Measurements from ENCODE around the gene CHRNB4. TPM values are rescaled to one million over a fixed set of nuclear protein-coding genes. Genes with fewer than 3 reads are reported as not detected.

The CHRNB4 gene
- total and polyA plus RNA-seq, 2 of the 8 experiments (the other 6 are each of a cell fraction or from before 2014, with no cell fraction given): 2.4 to 4.5 TPM

DNA sequence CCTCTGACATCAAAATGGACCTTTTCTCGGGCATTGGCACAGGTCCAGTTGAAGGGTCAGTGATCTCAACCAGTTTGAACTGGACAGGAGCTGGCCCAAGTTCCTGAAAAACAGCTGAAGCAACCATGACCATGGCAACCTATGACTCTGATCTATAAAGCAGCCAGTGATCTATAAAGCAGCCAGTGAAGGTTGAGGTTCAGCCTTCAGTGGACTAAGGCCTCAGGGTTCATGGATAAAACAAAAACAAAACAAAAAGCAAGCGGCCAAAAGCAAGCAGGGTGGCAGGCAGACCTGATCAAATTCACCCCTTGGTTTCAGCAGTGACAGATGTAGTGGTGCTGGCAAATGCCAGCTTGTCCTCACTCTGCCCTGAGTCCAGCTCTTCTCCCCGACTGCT, 10.0 kb upstream of the CHRNB4 start (continued):
- TF ChIP-seq, protein P1, sequence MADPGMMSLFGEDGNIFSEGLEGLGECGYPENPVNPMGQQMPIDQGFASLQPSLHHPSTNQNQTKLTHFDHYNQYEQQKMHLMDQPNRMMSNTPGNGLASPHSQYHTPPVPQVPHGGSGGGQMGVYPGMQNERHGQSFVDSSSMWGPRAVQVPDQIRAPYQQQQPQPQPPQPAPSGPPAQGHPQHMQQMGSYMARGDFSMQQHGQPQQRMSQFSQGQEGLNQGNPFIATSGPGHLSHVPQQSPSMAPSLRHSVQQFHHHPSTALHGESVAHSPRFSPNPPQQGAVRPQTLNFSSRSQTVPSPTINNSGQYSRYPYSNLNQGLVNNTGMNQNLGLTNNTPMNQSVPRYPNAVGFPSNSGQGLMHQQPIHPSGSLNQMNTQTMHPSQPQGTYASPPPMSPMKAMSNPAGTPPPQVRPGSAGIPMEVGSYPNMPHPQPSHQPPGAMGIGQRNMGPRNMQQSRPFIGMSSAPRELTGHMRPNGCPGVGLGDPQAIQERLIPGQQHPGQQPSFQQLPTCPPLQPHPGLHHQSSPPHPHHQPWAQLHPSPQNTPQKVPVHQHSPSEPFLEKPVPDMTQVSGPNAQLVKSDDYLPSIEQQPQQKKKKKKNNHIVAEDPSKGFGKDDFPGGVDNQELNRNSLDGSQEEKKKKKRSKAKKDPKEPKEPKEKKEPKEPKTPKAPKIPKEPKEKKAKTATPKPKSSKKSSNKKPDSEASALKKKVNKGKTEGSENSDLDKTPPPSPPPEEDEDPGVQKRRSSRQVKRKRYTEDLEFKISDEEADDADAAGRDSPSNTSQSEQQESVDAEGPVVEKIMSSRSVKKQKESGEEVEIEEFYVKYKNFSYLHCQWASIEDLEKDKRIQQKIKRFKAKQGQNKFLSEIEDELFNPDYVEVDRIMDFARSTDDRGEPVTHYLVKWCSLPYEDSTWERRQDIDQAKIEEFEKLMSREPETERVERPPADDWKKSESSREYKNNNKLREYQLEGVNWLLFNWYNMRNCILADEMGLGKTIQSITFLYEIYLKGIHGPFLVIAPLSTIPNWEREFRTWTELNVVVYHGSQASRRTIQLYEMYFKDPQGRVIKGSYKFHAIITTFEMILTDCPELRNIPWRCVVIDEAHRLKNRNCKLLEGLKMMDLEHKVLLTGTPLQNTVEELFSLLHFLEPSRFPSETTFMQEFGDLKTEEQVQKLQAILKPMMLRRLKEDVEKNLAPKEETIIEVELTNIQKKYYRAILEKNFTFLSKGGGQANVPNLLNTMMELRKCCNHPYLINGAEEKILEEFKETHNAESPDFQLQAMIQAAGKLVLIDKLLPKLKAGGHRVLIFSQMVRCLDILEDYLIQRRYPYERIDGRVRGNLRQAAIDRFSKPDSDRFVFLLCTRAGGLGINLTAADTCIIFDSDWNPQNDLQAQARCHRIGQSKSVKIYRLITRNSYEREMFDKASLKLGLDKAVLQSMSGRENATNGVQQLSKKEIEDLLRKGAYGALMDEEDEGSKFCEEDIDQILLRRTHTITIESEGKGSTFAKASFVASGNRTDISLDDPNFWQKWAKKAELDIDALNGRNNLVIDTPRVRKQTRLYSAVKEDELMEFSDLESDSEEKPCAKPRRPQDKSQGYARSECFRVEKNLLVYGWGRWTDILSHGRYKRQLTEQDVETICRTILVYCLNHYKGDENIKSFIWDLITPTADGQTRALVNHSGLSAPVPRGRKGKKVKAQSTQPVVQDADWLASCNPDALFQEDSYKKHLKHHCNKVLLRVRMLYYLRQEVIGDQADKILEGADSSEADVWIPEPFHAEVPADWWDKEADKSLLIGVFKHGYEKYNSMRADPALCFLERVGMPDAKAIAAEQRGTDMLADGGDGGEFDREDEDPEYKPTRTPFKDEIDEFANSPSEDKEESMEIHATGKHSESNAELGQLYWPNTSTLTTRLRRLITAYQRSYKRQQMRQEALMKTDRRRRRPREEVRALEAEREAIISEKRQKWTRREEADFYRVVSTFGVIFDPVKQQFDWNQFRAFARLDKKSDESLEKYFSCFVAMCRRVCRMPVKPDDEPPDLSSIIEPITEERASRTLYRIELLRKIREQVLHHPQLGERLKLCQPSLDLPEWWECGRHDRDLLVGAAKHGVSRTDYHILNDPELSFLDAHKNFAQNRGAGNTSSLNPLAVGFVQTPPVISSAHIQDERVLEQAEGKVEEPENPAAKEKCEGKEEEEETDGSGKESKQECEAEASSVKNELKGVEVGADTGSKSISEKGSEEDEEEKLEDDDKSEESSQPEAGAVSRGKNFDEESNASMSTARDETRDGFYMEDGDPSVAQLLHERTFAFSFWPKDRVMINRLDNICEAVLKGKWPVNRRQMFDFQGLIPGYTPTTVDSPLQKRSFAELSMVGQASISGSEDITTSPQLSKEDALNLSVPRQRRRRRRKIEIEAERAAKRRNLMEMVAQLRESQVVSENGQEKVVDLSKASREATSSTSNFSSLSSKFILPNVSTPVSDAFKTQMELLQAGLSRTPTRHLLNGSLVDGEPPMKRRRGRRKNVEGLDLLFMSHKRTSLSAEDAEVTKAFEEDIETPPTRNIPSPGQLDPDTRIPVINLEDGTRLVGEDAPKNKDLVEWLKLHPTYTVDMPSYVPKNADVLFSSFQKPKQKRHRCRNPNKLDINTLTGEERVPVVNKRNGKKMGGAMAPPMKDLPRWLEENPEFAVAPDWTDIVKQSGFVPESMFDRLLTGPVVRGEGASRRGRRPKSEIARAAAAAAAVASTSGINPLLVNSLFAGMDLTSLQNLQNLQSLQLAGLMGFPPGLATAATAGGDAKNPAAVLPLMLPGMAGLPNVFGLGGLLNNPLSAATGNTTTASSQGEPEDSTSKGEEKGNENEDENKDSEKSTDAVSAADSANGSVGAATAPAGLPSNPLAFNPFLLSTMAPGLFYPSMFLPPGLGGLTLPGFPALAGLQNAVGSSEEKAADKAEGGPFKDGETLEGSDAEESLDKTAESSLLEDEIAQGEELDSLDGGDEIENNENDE (IDR thresholded peaks at IDR 0.05; ENCODE audit: insufficient replicate concordance, low read length): no peak
- no peak for TF ChIP-seq E2F6 (IDR thresholded peaks at IDR 0.05)
- TF ChIP-seq CHD1 (IDR thresholded peaks at IDR 0.05; ENCODE audit: low read depth, low read length): no peak
- TF ChIP-seq RXRA (IDR thresholded peaks at IDR 0.05; ENCODE audit: insufficient read depth, low read depth, low read length): no peak
- TF ChIP-seq RBBP5 (IDR thresholded peaks at IDR 0.05; ENCODE audit: borderline replicate concordance, low read depth, low read length): no peak
- TF ChIP-seq, protein P2, sequence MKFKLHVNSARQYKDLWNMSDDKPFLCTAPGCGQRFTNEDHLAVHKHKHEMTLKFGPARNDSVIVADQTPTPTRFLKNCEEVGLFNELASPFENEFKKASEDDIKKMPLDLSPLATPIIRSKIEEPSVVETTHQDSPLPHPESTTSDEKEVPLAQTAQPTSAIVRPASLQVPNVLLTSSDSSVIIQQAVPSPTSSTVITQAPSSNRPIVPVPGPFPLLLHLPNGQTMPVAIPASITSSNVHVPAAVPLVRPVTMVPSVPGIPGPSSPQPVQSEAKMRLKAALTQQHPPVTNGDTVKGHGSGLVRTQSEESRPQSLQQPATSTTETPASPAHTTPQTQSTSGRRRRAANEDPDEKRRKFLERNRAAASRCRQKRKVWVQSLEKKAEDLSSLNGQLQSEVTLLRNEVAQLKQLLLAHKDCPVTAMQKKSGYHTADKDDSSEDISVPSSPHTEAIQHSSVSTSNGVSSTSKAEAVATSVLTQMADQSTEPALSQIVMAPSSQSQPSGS (IDR thresholded peaks at IDR 0.05; ENCODE audit: low read length): no peak
- no peak for TF ChIP-seq JUN (IDR thresholded peaks at IDR 0.05; ENCODE audit: low read depth, low read length)
- no peak for TF ChIP-seq CTBP2 (IDR thresholded peaks at IDR 0.05; ENCODE audit: borderline replicate concordance, insufficient read depth, insufficient read length, low read length)
- no peak for TF ChIP-seq TBP (IDR thresholded peaks at IDR 0.05; ENCODE audit: low read depth, low read length)
